SK-N-SH treated with all-trans-retinoic acid at 6 μM for 48 hours (cell line): Measurements from ENCODE around the gene COL4A2.

ENCODE experiments used
- ATAC-seq: fragments of 200-7000 bp; cut with Tn5 transposase; 3 replicates; pipeline ENCODE4 v1.9.1; 2020; ENCODE audit warnings: mild to moderate bottlenecking, moderate library complexity
- CSDC2 ChIP-seq: fragments of 250-450 bp; sonication (Bioruptor Pico); IDR thresholded peaks from 2 replicates; pipeline ENCODE4 v1.5.0; 2020; ENCODE audit warnings: mild to moderate bottlenecking, moderate library complexity
- CSRNP3 ChIP-seq: fragments of 250-450 bp; sonication (Bioruptor Pico); IDR thresholded peaks from 2 replicates; pipeline ENCODE4 v1.5.1; 2021; ENCODE audit warnings: mild to moderate bottlenecking, moderate library complexity
- OSR1 ChIP-seq: fragments of 250-450 bp; sonication (Bioruptor Pico); IDR thresholded peaks from 2 replicates; pipeline ENCODE4 v1.8.0; 2022; ENCODE audit warnings: moderate library complexity, mild to moderate bottlenecking, inconsistent platforms
- PATZ1 ChIP-seq: fragments of 250-450 bp; sonication (Bioruptor Pico); IDR thresholded peaks from 2 replicates; pipeline ENCODE4 v1.8.0; 2020; ENCODE audit warnings: mild to moderate bottlenecking, moderate library complexity, borderline replicate concordance
- PPARA ChIP-seq: fragments of 250-450 bp; sonication (Bioruptor Pico); IDR thresholded peaks from 2 replicates; pipeline ENCODE4 v1.5.0; 2020; ENCODE audit warnings: mild to moderate bottlenecking, borderline replicate concordance
- ZC3H10 ChIP-seq: fragments of 250-450 bp; sonication (Bioruptor Pico); IDR thresholded peaks from 2 replicates; pipeline ENCODE4 v1.5.1; 2021; ENCODE audit warnings: mild to moderate bottlenecking, moderate library complexity
- ZFP30 ChIP-seq: fragments of 450-650 bp; formaldehyde crosslinking; IDR thresholded peaks from 2 replicates; pipeline ENCODE4 v1.5.0; 2022; ENCODE audit warnings: mild to moderate bottlenecking, moderate library complexity
- ZNF565 ChIP-seq: fragments of 450-650 bp; formaldehyde crosslinking; conservative IDR thresholded peaks from 2 replicates; pipeline ENCODE4 v1.5.0; 2020; ENCODE audit warnings: low read depth, mild to moderate bottlenecking, moderate library complexity
- ZNF70 ChIP-seq: fragments of 450-650 bp; formaldehyde crosslinking; IDR thresholded peaks from 2 replicates; pipeline ENCODE4 v1.5.0; 2020; ENCODE audit warnings: mild to moderate bottlenecking, moderate library complexity
- ZNF8 ChIP-seq: fragments of 450-650 bp; formaldehyde crosslinking; IDR thresholded peaks from 2 replicates; pipeline ENCODE4 v1.5.0; 2020; ENCODE audit warnings: mild to moderate bottlenecking, moderate library complexity
- TF ChIP-seq, protein P1 (sequence below): fragments of 250-450 bp; sonication (Bioruptor Pico); IDR thresholded peaks from 2 replicates; pipeline ENCODE4 v1.8.0; 2021; ENCODE audit warnings: low read depth, mild to moderate bottlenecking, moderate library complexity, borderline replicate concordance
- TF ChIP-seq, protein P2 (sequence below): fragments of 250-450 bp; sonication (Bioruptor Pico); IDR thresholded peaks from 2 replicates; pipeline ENCODE4 v1.5.0; 2020; ENCODE audit warnings: mild to moderate bottlenecking, moderate library complexity
- TF ChIP-seq, protein P3 (sequence below): fragments of 250-450 bp; sonication (Bioruptor Pico); IDR thresholded peaks from 2 replicates; pipeline ENCODE4 v1.5.1; 2020; ENCODE audit warnings: low read depth, mild to moderate bottlenecking, moderate library complexity

The COL4A2 gene

GRCh38 chr13:110435331-110435730, 128.2 kb downstream of the COL4A2 start:
- ATAC-seq: no peak
- TF ChIP-seq CSDC2: no peak
- TF ChIP-seq, protein P1, sequence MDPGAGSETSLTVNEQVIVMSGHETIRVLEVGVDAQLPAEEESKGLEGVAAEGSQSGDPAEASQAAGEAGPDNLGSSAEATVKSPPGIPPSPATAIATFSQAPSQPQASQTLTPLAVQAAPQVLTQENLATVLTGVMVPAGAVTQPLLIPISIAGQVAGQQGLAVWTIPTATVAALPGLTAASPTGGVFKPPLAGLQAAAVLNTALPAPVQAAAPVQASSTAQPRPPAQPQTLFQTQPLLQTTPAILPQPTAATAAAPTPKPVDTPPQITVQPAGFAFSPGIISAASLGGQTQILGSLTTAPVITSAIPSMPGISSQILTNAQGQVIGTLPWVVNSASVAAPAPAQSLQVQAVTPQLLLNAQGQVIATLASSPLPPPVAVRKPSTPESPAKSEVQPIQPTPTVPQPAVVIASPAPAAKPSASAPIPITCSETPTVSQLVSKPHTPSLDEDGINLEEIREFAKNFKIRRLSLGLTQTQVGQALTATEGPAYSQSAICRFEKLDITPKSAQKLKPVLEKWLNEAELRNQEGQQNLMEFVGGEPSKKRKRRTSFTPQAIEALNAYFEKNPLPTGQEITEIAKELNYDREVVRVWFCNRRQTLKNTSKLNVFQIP (CRISPR knock-in tag): no peak
- TF ChIP-seq OSR1 (CRISPR knock-in tag): no peak
- no peak for TF ChIP-seq ZFP30 (CRISPR knock-in tag)
- no peak for TF ChIP-seq ZNF70 (CRISPR knock-in tag)
- TF ChIP-seq, protein P2, sequence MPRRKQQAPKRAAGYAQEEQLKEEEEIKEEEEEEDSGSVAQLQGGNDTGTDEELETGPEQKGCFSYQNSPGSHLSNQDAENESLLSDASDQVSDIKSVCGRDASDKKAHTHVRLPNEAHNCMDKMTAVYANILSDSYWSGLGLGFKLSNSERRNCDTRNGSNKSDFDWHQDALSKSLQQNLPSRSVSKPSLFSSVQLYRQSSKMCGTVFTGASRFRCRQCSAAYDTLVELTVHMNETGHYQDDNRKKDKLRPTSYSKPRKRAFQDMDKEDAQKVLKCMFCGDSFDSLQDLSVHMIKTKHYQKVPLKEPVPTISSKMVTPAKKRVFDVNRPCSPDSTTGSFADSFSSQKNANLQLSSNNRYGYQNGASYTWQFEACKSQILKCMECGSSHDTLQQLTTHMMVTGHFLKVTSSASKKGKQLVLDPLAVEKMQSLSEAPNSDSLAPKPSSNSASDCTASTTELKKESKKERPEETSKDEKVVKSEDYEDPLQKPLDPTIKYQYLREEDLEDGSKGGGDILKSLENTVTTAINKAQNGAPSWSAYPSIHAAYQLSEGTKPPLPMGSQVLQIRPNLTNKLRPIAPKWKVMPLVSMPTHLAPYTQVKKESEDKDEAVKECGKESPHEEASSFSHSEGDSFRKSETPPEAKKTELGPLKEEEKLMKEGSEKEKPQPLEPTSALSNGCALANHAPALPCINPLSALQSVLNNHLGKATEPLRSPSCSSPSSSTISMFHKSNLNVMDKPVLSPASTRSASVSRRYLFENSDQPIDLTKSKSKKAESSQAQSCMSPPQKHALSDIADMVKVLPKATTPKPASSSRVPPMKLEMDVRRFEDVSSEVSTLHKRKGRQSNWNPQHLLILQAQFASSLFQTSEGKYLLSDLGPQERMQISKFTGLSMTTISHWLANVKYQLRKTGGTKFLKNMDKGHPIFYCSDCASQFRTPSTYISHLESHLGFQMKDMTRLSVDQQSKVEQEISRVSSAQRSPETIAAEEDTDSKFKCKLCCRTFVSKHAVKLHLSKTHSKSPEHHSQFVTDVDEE (CRISPR knock-in tag): no peak
- no peak for TF ChIP-seq ZNF8 (CRISPR knock-in tag)
- TF ChIP-seq CSRNP3 (CRISPR knock-in tag): no peak
- TF ChIP-seq ZC3H10 (CRISPR knock-in tag): no peak
- TF ChIP-seq, protein P3, sequence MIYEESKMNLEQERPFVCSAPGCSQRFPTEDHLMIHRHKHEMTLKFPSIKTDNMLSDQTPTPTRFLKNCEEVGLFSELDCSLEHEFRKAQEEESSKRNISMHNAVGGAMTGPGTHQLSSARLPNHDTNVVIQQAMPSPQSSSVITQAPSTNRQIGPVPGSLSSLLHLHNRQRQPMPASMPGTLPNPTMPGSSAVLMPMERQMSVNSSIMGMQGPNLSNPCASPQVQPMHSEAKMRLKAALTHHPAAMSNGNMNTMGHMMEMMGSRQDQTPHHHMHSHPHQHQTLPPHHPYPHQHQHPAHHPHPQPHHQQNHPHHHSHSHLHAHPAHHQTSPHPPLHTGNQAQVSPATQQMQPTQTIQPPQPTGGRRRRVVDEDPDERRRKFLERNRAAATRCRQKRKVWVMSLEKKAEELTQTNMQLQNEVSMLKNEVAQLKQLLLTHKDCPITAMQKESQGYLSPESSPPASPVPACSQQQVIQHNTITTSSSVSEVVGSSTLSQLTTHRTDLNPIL (CRISPR knock-in tag): no peak
- no peak for TF ChIP-seq PATZ1 (CRISPR knock-in tag)
- no peak for TF ChIP-seq ZNF565 (CRISPR knock-in tag)

- TF ChIP-seq, protein P3 (CRISPR knock-in tag): no peak
- TF ChIP-seq, protein P2 (CRISPR knock-in tag): no peak
- TF ChIP-seq PPARA (CRISPR knock-in tag) (no peak), ZNF565 (CRISPR knock-in tag) (no peak), ZFP30 (CRISPR knock-in tag) (no peak), PATZ1 (CRISPR knock-in tag) (no peak)
- TF ChIP-seq, all 23 proteins: peak for 0
- ATAC-seq: no peak
These were observed 129.2 kb downstream of the COL4A2 start for GRCh38 chr13:110436276-110436675.
